OCI-LY1 (cell line): Measurements from ENCODE around the gene RASL12.
"Not testable (repeated sequence)": the region's sequence is repeated elsewhere in the genome, so short reads cannot be mapped to it uniquely, and the experiment has no call there.

ENCODE experiments used
- H2AFZ ChIP-seq: fragments of 200-600 bp; sonication (generic), shearing (Covaris generic); 2 replicates; pipeline ENCODE4 v1.6.0; 2014; ENCODE audit warnings: antibody characterized with exemption, mild to moderate bottlenecking, low read length
- H3F3A ChIP-seq: fragments of 200-600 bp; sonication (generic), shearing (Covaris generic); 2 replicates; pipeline ENCODE4 v1.6.0; 2014; ENCODE audit warnings: mild to moderate bottlenecking, antibody characterized with exemption, low read length, moderate library complexity; ENCODE audit not compliant: insufficient read depth
- H3K27ac ChIP-seq: fragments of 200-600 bp; sonication (generic); 2 replicates; pipeline ENCODE4 v1.5.1; 2014; ENCODE audit warnings: low read length, mixed run types, mild to moderate bottlenecking, low read depth; ENCODE audit not compliant: poor library complexity, severe bottlenecking
- H3K27me3 ChIP-seq: fragments of 200-600 bp; sonication (generic); 2 replicates; pipeline ENCODE4 v1.6.0; 2014; ENCODE audit warnings: antibody characterized with exemption, mild to moderate bottlenecking, low read length, moderate library complexity; ENCODE audit not compliant: insufficient read depth
- H3K36me3 ChIP-seq: fragments of 200-600 bp; sonication (generic); 2 replicates; pipeline ENCODE4 v1.6.1; 2014; ENCODE audit warnings: mild to moderate bottlenecking, antibody characterized with exemption, low read length, moderate library complexity, mixed read lengths; ENCODE audit not compliant: insufficient read depth
- H3K4me1 ChIP-seq: fragments of 200-600 bp; sonication (generic); 2 replicates; pipeline ENCODE4 v1.5.1; 2014; ENCODE audit warnings: mild to moderate bottlenecking, low read length, moderate library complexity; ENCODE audit not compliant: insufficient read depth, severe bottlenecking
- H3K4me2 ChIP-seq: fragments of 200-600 bp; sonication (generic), shearing (Covaris generic); 2 replicates; pipeline ENCODE4 v1.6.1; 2014; ENCODE audit warnings: low read length
- H3K4me3 ChIP-seq: fragments of 200-600 bp; sonication (generic); 2 replicates; pipeline ENCODE4 v1.5.1; 2014; ENCODE audit warnings: low read length, low read depth, mild to moderate bottlenecking, mixed read lengths; ENCODE audit not compliant: poor library complexity, severe bottlenecking
- H3K79me2 ChIP-seq: fragments of 200-600 bp; shearing (Covaris generic); 2 replicates; pipeline ENCODE4 v1.6.1; 2016; ENCODE audit warnings: mixed run types, low read length, mixed read lengths; ENCODE audit not compliant: insufficient read depth
- H3K9ac ChIP-seq: fragments of 200-600 bp; sonication (generic), shearing (Covaris generic); 2 replicates; pipeline ENCODE4 v1.6.1; 2014; ENCODE audit warnings: mild to moderate bottlenecking, low read length, mixed read lengths
- H3K9me2 ChIP-seq: fragments of 200-600 bp; sonication (generic), shearing (Covaris generic); 2 replicates; pipeline ENCODE4 v1.6.1; 2014; ENCODE audit warnings: low read depth, mild to moderate bottlenecking, low read length, mixed read lengths
- H3K9me3 ChIP-seq: fragments of 200-600 bp; shearing (Covaris generic); 2 replicates; pipeline ENCODE4 v1.6.1; 2014; ENCODE audit warnings: low read length, mixed read lengths
- H4K20me1 ChIP-seq: fragments of 200-600 bp; sonication (generic), shearing (Covaris generic); 2 replicates; pipeline ENCODE4 v1.6.0; 2016; ENCODE audit warnings: mild to moderate bottlenecking, low read length; ENCODE audit not compliant: insufficient read depth
- CTCF ChIP-seq: fragments of 200-600 bp; sonication (generic), shearing (Covaris generic); IDR thresholded peaks from 2 replicates; pipeline ENCODE4 v1.5.1; 2017; ENCODE audit warnings: mild to moderate bottlenecking, antibody characterized with exemption, low read length, moderate library complexity, mixed read lengths
- EZH2 ChIP-seq: fragments of 200-600 bp; sonication (generic), shearing (Covaris generic); IDR thresholded peaks from 2 replicates; pipeline ENCODE4 v1.8.0; 2017; ENCODE audit warnings: borderline replicate concordance, mixed run types, mild to moderate bottlenecking, antibody characterized with exemption, low read length, moderate library complexity, mixed read lengths

The RASL12 gene

GRCh38 chr15:65048241-65048640, 19.6 kb downstream of the RASL12 start:
- no peaks in the 10 kb centered on the region for H3K27me3 ChIP-seq
- no peak overlapping the region for H3K4me2 ChIP-seq
- no peaks in the 10 kb centered on the region for H3K9me3 ChIP-seq
- TF ChIP-seq CTCF (no peak), EZH2 (no peak)
- peaks cover 12% of the 10 kb centered on the region for H3K4me1 ChIP-seq
- no peak overlapping the region for H3K4me3 ChIP-seq
- no peaks in the 10 kb centered on the region for H4K20me1 ChIP-seq
- H3K9me2 ChIP-seq = no peaks in the 10 kb centered on the region
- no peak overlapping the region for H3K9ac ChIP-seq
- H3K27ac ChIP-seq = no peak overlapping the region
- H3K79me2 ChIP-seq = no peaks in the 10 kb centered on the region
- no peaks in the 10 kb centered on the region for H3F3A ChIP-seq
- H2AFZ ChIP-seq = no peak overlapping the region
- H3K36me3 ChIP-seq = no peaks in the 10 kb centered on the region

GRCh38 chr15:65044724-65045481, 22.9 kb downstream of the RASL12 start, which contains the start of gene SLC51B:
TSS of gene SLC51B (plus strand) at chr15:65045387. CDS start at chr15:65050005, 4,618 bp downstream.
- Histone ChIP-seq H3K9me2 (no peaks in the 10 kb centered on the region), H3K27ac (no peak within 1 kb of the TSS), H3K4me1 (peaks cover 10% of the 10 kb centered on the region), H3K79me2 (no peaks in the 10 kb centered on the region), H3K9ac (no peak within 1 kb of the TSS), H4K20me1 (no peaks in the 10 kb centered on the region), H3K27me3 (no peaks in the 10 kb centered on the region; the same call in 1 of the 2 replicates), H3K4me2 (no peak within 1 kb of the TSS), H2AFZ (no peak within 1 kb of the TSS), H3F3A (no peaks in the 10 kb centered on the region), H3K4me3 (no peak within 1 kb of the TSS), H3K36me3 (no peaks in the 10 kb centered on the region), H3K9me3 (no peaks in the 10 kb centered on the region)
- TF ChIP-seq CTCF (no peak), EZH2 (no peak)

GRCh38 chr15:65044218-65044617, 23.6 kb downstream of the RASL12 start:
- not testable (repeated sequence) for H4K20me1 ChIP-seq, H3K9ac ChIP-seq, H3K4me3 ChIP-seq, H3K9me3 ChIP-seq, H3K27me3 ChIP-seq, H3K79me2 ChIP-seq, H3K9me2 ChIP-seq, H3K27ac ChIP-seq, H3K4me1 ChIP-seq, H3F3A ChIP-seq, H2AFZ ChIP-seq, H3K36me3 ChIP-seq, H3K4me2 ChIP-seq
